Liver (tissue), 9 donors: ENCODE results near the gene HSD3B2. TPM values are rescaled to one million over a fixed set of nuclear protein-coding genes. Genes with fewer than 3 reads are reported as not detected.

Experiments
- DNase-seq: peaks from one replicate; pipeline ENCODE4 v3.0.0-alpha.2; 2017; ENCODE audit warnings: low spot score
- H3K27ac ChIP-seq, 2 donors: one replicate each; pipeline ENCODE4 v1.7.0; 2013; ENCODE audit warnings: inconsistent platforms in 2 of 2, low read length in 2 of 2, control low read depth in 1 of 2, low read depth in 1 of 2, mild to moderate bottlenecking in 1 of 2
- H3K27me3 ChIP-seq, 4 donors: one replicate each; pipeline versions ENCODE4 v1.6.1 to v1.7.0; 2013; ENCODE audit warnings: low read length in 3 of 4, inconsistent platforms in 1 of 4, mild to moderate bottlenecking in 1 of 4, moderate library complexity in 1 of 4; ENCODE audit not compliant: control insufficient read depth in 4 of 4, insufficient read depth in 4 of 4
- H3K36me3 ChIP-seq, 4 donors: one replicate each; pipeline versions ENCODE4 v1.6.1 to v1.7.0; 2013; ENCODE audit warnings: low read length in 3 of 4, mild to moderate bottlenecking in 3 of 4, low read depth in 1 of 4, moderate library complexity in 1 of 4; ENCODE audit not compliant: control insufficient read depth in 4 of 4, insufficient read depth in 3 of 4
- H3K4me1 ChIP-seq, 4 donors: one replicate each; pipeline versions ENCODE4 v1.6.1 to v1.7.0; 2013; ENCODE audit warnings: low read length in 3 of 4, mild to moderate bottlenecking in 3 of 4, moderate library complexity in 1 of 4; ENCODE audit not compliant: control insufficient read depth in 4 of 4, insufficient read depth in 4 of 4
- H3K4me3 ChIP-seq, 3 donors: one replicate each; pipeline versions ENCODE4 v1.6.1 to v1.7.0; 2013; ENCODE audit warnings: low read length in 3 of 3, control low read depth in 1 of 3, low read depth in 1 of 3, mild to moderate bottlenecking in 1 of 3
- H3K9ac ChIP-seq, 2 donors: one replicate each; pipeline ENCODE4 v1.7.0; 2013; ENCODE audit warnings: low read length in 2 of 2, mild to moderate bottlenecking in 2 of 2, moderate library complexity in 2 of 2, control low read depth in 1 of 2, low read depth in 1 of 2
- H3K9me3 ChIP-seq, 4 donors: one replicate each; pipeline versions ENCODE4 v1.6.1 to v1.7.0; 2013; ENCODE audit warnings: low read length in 3 of 4; ENCODE audit not compliant: control insufficient read depth in 4 of 4
- EGR1 ChIP-seq, 2 donors: IDR thresholded peaks; 2 replicates each; pipeline ENCODE4 v1.6.1; 2016 to 2018; ENCODE audit warnings: antibody characterized with exemption in 2 of 2, low read depth in 2 of 2
- FOXA1 ChIP-seq: IDR thresholded peaks from 2 replicates; pipeline ENCODE4 v1.6.1; 2016; ENCODE audit warnings: antibody characterized with exemption
- FOXA2 ChIP-seq: IDR thresholded peaks from 2 replicates; pipeline ENCODE4 v1.6.1; 2016; ENCODE audit warnings: antibody characterized with exemption
- GABPA ChIP-seq, 2 donors: IDR thresholded peaks in 1 of 2; conservative IDR thresholded peaks in 1 of 2; 2 replicates each; pipeline ENCODE4 v1.6.1; 2016; ENCODE audit warnings: antibody characterized with exemption in 2 of 2, mild to moderate bottlenecking in 1 of 2, moderate library complexity in 1 of 2
- HNF4A ChIP-seq, 2 donors: conservative IDR thresholded peaks; 2 replicates each; pipeline ENCODE4 v1.6.1; 2016; ENCODE audit warnings: antibody characterized with exemption in 2 of 2, mild to moderate bottlenecking in 2 of 2
- HNF4G ChIP-seq: IDR thresholded peaks from 2 replicates; pipeline ENCODE4 v1.6.1; 2016; ENCODE audit warnings: antibody characterized with exemption
- JUND ChIP-seq, 2 donors: IDR thresholded peaks; 2 replicates each; pipeline ENCODE4 v1.6.1; 2016; ENCODE audit warnings: antibody characterized with exemption in 2 of 2
- NR2F2 ChIP-seq: IDR thresholded peaks from 2 replicates; pipeline ENCODE4 v1.6.1; 2016; ENCODE audit warnings: antibody characterized with exemption
- RAD21 ChIP-seq, 2 donors: IDR thresholded peaks; 2 replicates each; pipeline ENCODE4 v1.6.1; 2016; ENCODE audit warnings: antibody characterized with exemption in 2 of 2, mild to moderate bottlenecking in 2 of 2
- RXRA ChIP-seq, 2 donors: IDR thresholded peaks; 2 replicates each; pipeline ENCODE4 v1.6.1; 2017 to 2018; ENCODE audit warnings: antibody characterized with exemption in 2 of 2, mild to moderate bottlenecking in 1 of 2
- SP1 ChIP-seq: IDR thresholded peaks from 2 replicates; pipeline ENCODE4 v1.6.1; 2018; ENCODE audit warnings: antibody characterized with exemption, mild to moderate bottlenecking
- TAF1 ChIP-seq: conservative IDR thresholded peaks from 2 replicates; pipeline ENCODE4 v1.6.1; 2016; ENCODE audit warnings: antibody characterized with exemption, mild to moderate bottlenecking
- YY1 ChIP-seq: IDR thresholded peaks from 2 replicates; pipeline ENCODE4 v1.6.1; 2016; ENCODE audit warnings: antibody characterized with exemption, mild to moderate bottlenecking
- WGBS: extraction: QIAGEN DNeasy Blood & Tissue Kit; methylation state at CpG from one replicate; pipeline ENCODE4 v1.1.7; 2013; 5-methylcytosine and 5-hydroxymethylcytosine counted together
- polyA plus RNA-seq, 2 donors: library from polyadenylated mRNA; stranded (reverse) in 1 of 2; unstranded in 1 of 2; fragments of 200-250 nt in 1 of 2; fragments of >200 nt in 1 of 2; fragmentation: Nextera tagmentation in 1 of 2; extraction: Ambion mirVana in 1 of 2; gene quantifications; one replicate each; pipeline versions ENCODE4 v1.2.1 to v1.2.3, GENCODE V29; 2013 to 2015
- total RNA-seq, 2 donors: library from RNA; depleted of rRNA; stranded (reverse); fragments of >200 nt; gene quantifications; one replicate each; pipeline ENCODE4 v1.2.3, GENCODE V29; 2014
- TF ChIP-seq, protein P1 (sequence below): IDR thresholded peaks from 2 replicates; pipeline ENCODE4 v1.6.1; 2016; ENCODE audit warnings: antibody characterized with exemption
- TF ChIP-seq, protein P2 (sequence below): fragments of 150-350 bp; IDR thresholded peaks from 2 replicates; pipeline ENCODE4 v1.5.1; 2017; ENCODE audit warnings: improper control_type of control experiment, low read depth, low read length; ENCODE audit not compliant: missing input control
- TF ChIP-seq, protein P3 (sequence below): IDR thresholded peaks from 2 replicates; pipeline ENCODE4 v1.6.1; 2016; ENCODE audit warnings: antibody characterized with exemption, mild to moderate bottlenecking
- TF ChIP-seq, protein P4 (sequence below): IDR thresholded peaks from 2 replicates; pipeline ENCODE4 v1.6.1; 2016; ENCODE audit warnings: antibody characterized with exemption
- TF ChIP-seq, protein P5 (sequence below): IDR thresholded peaks from 2 replicates; pipeline ENCODE4 v1.6.1; 2016; ENCODE audit warnings: antibody characterized with exemption
- donor health status: healthy.
- donor health status: healthy.
- donor health status: healthy.
- donor health status: healthy.
- donor health status: healthy.

HSD3B2 gene
- total and polyA plus RNA-seq, 4 donors, result 0.14 to 0.25 (median 0.18) TPM; not detected in 1

DNA sequence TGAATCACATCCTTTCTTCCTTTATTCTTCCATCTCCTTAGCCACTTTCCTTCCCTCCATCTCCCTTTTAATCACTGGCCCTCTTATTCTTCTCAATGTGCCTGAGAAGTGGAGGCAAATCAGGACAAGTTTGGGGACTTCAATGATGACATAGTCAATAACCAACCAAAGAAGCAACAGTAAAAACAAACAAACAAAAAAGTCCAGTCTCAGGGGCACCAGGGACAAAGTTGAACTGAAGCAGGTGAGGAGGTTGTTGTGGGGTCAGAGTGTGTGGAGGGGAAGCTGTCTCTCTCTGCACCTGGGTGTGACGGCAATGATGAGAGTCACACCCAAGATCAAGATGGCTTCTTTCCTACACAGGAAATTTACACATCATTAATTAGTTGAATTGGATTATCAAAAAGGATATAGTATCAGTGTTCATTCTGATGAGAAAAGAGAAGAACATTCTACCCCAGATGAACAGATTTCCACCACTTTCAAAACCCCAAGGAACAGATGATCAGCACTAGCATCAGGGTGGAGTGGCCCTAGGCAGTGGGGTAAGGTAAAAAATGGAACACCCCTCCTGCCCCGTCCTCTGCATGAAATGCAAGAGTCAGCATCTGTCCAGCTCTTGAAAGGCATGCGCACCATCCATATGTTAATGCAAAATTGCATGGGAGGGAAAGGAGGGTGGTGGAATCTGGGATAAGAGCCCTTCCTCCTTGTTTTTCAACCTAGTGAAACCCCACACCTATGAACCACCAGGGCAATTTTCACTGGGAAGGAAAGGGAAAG is 32.6 kb downstream of the HSD3B2 start:
- TF ChIP-seq RAD21 (IDR thresholded peaks at IDR 0.05) (peak in 1 of 2 donors; percentile 21), HNF4G (no peak), JUND (IDR thresholded peaks at IDR 0.05) (peak in 1 of 2 donors; percentile 17), EGR1 (IDR thresholded peaks at IDR 0.05; ENCODE audit: low read depth in 2 of 2) (no peak), YY1 (no peak), RXRA (IDR thresholded peaks at IDR 0.05) (peak; percentile 79 to 91), HNF4A (conservative IDR thresholded peaks at IDR 0.05) (peak; percentile 79 to 90), TAF1 (no peak), FOXA1 (no peak), FOXA2 (peak; percentile 38), NR2F2 (no peak), SP1 (peak; percentile 50), GABPA (IDR thresholded peaks at IDR 0.05 in 1 of 2, conservative IDR thresholded peaks at IDR 0.05 in 1 of 2) (no peak)
- TF ChIP-seq, protein P1, sequence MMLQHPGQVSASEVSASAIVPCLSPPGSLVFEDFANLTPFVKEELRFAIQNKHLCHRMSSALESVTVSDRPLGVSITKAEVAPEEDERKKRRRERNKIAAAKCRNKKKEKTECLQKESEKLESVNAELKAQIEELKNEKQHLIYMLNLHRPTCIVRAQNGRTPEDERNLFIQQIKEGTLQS, result no peak
- TF ChIP-seq, protein P2, sequence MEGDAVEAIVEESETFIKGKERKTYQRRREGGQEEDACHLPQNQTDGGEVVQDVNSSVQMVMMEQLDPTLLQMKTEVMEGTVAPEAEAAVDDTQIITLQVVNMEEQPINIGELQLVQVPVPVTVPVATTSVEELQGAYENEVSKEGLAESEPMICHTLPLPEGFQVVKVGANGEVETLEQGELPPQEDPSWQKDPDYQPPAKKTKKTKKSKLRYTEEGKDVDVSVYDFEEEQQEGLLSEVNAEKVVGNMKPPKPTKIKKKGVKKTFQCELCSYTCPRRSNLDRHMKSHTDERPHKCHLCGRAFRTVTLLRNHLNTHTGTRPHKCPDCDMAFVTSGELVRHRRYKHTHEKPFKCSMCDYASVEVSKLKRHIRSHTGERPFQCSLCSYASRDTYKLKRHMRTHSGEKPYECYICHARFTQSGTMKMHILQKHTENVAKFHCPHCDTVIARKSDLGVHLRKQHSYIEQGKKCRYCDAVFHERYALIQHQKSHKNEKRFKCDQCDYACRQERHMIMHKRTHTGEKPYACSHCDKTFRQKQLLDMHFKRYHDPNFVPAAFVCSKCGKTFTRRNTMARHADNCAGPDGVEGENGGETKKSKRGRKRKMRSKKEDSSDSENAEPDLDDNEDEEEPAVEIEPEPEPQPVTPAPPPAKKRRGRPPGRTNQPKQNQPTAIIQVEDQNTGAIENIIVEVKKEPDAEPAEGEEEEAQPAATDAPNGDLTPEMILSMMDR, result no peak
- TF ChIP-seq, protein P3, sequence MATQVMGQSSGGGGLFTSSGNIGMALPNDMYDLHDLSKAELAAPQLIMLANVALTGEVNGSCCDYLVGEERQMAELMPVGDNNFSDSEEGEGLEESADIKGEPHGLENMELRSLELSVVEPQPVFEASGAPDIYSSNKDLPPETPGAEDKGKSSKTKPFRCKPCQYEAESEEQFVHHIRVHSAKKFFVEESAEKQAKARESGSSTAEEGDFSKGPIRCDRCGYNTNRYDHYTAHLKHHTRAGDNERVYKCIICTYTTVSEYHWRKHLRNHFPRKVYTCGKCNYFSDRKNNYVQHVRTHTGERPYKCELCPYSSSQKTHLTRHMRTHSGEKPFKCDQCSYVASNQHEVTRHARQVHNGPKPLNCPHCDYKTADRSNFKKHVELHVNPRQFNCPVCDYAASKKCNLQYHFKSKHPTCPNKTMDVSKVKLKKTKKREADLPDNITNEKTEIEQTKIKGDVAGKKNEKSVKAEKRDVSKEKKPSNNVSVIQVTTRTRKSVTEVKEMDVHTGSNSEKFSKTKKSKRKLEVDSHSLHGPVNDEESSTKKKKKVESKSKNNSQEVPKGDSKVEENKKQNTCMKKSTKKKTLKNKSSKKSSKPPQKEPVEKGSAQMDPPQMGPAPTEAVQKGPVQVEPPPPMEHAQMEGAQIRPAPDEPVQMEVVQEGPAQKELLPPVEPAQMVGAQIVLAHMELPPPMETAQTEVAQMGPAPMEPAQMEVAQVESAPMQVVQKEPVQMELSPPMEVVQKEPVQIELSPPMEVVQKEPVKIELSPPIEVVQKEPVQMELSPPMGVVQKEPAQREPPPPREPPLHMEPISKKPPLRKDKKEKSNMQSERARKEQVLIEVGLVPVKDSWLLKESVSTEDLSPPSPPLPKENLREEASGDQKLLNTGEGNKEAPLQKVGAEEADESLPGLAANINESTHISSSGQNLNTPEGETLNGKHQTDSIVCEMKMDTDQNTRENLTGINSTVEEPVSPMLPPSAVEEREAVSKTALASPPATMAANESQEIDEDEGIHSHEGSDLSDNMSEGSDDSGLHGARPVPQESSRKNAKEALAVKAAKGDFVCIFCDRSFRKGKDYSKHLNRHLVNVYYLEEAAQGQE, result no peak
- TF ChIP-seq, protein P4, sequence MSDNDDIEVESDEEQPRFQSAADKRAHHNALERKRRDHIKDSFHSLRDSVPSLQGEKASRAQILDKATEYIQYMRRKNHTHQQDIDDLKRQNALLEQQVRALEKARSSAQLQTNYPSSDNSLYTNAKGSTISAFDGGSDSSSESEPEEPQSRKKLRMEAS, result no peak
- TF ChIP-seq, protein P5, sequence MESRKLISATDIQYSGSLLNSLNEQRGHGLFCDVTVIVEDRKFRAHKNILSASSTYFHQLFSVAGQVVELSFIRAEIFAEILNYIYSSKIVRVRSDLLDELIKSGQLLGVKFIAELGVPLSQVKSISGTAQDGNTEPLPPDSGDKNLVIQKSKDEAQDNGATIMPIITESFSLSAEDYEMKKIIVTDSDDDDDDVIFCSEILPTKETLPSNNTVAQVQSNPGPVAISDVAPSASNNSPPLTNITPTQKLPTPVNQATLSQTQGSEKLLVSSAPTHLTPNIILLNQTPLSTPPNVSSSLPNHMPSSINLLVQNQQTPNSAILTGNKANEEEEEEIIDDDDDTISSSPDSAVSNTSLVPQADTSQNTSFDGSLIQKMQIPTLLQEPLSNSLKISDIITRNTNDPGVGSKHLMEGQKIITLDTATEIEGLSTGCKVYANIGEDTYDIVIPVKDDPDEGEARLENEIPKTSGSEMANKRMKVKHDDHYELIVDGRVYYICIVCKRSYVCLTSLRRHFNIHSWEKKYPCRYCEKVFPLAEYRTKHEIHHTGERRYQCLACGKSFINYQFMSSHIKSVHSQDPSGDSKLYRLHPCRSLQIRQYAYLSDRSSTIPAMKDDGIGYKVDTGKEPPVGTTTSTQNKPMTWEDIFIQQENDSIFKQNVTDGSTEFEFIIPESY, result no peak
- WGBS, result 74% methylated on average over 3 of the region's 3 CpGs

More for the DNA sequence above, 32.6 kb downstream of the HSD3B2 start:
- Histone ChIP-seq H3K36me3 (no peaks in the 10 kb centered on the region), H3K27me3 (no peaks in the 10 kb centered on the region), H3K9me3 (no peaks in the 10 kb centered on the region), H3K4me3 (no peak overlapping the region), H3K9ac (no peak overlapping the region), H3K27ac (peak overlapping the region in 1 of 2 donors; percentile 18), H3K4me1 (peaks cover 4 to 32% (median 25%) of the 10 kb centered on the region in 4 donors)
- DNase-seq, result no peak
